Right cardiac atrium (tissue), 5 donors: ENCODE results near the gene PLPP4. TPM values are rescaled to one million over a fixed set of nuclear protein-coding genes. Genes with fewer than 3 reads are reported as not detected.

Source experiments
- ATAC-seq, 2 donors: fragments of 200-7000 bp; cut with Tn5 transposase; one replicate each; pipeline versions ENCODE4 v1.8.0 to v1.9.1; 2020; ENCODE audit warnings: moderate library complexity in 2 of 2, mild to moderate bottlenecking in 1 of 2
- DNase-seq, 3 donors: peaks; one replicate each; pipeline ENCODE4 v3.0.0-alpha.2; 2020
- H3K27ac ChIP-seq: one replicate; pipeline ENCODE4 v1.5.1; 2013; ENCODE audit warnings: mild to moderate bottlenecking, low read length, control low read depth, moderate library complexity
- H3K27me3 ChIP-seq: one replicate; pipeline ENCODE4 v1.6.1; 2013; ENCODE audit not compliant: control insufficient read depth, insufficient read depth
- H3K4me1 ChIP-seq: one replicate; pipeline ENCODE4 v1.6.1; 2013; ENCODE audit warnings: low read length; ENCODE audit not compliant: control insufficient read depth, insufficient read depth
- H3K4me3 ChIP-seq: one replicate; pipeline ENCODE4 v1.5.1; 2013; ENCODE audit warnings: low read length, control low read depth
- H3K9me3 ChIP-seq: one replicate; pipeline ENCODE4 v1.6.1; 2013; ENCODE audit warnings: low read length; ENCODE audit not compliant: control insufficient read depth
- WGBS: extraction: QIAGEN DNeasy Blood & Tissue Kit; methylation state at CpG from one replicate; pipeline ENCODE4 v1.1.7; 2013; 5-methylcytosine and 5-hydroxymethylcytosine counted together
- intact Hi-C, 4 donors: fragments of 100-400 bp; cut with DNase I; formaldehyde crosslinking; loops; one replicate each; pipeline versions ENCODE4 v1.11.0 to v1.14.0; 2022 to 2023
- polyA plus RNA-seq: library from polyadenylated mRNA; stranded (reverse); fragments of 200-250 nt; gene quantifications from one replicate; pipeline ENCODE4 v1.2.3, GENCODE V29; 2013
- total RNA-seq, 4 donors: library from RNA; stranded (reverse); fragmentation: NEBNext Ultra II Directional; extraction: Animal tissue kit (Norgen Biotek cat#: 25700); gene quantifications; one replicate each; pipeline ENCODE4 v1.2.1, GENCODE V29; 2021
- donor health status: healthy with polysubstance abuse.
- donor health status: DM: no; HTN: yes; CAD: no.
- donor health status: DM: no; HTN: no; CAD: no.
- donor health status: DM: no; HTN: yes; CAD: no; lungs with severe emphysema.
- donor health status: DM: yes; HTN: yes; CAD: no.

PLPP4 gene
- total and polyA plus RNA-seq, 5 donors, result 0.09 TPM; not detected in 4

DNA sequence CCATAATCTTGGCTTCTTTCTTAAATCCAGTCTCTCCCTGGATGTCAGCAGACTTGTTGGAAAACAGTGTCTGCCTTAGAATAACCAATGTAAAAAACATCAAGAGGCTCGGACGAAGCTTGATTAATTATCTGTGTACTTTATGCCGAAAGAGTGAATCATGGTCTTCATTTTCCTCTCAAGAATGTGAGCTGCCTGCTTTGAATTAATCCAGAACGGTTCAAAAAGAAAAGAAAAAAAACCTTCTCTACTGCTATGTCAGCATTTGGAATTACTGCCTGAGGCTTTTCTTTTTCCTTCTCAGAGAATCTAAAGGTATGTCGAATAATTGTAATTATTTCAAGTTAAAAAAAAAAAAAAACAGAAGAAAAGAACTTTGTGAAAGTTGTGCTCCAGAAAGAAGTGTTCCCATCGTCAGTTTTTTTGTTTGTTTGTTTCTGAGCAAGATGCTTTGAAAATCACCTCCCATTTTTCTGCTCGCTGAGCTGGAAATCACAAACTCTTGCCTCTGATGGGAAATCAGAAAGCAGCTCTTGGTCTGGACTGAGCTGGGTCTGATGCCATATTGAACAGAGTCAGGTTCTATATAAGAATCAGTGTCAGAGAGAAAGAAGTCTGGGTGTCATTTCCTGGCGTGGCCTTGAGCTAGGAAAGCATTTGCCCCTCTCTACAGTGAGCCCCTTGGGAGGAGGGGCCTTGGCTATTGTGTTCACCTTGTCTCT lies 20.2 kb downstream of the PLPP4 start:
- no peaks in the 10 kb centered on the region for H3K9me3 ChIP-seq
- ATAC-seq (no peak), DNase-seq (no peak)
- H3K4me1 ChIP-seq, result no peaks in the 10 kb centered on the region
- no peaks in the 10 kb centered on the region for H3K27me3 ChIP-seq
- intact Hi-C loops, result no loop called here
- H3K27ac ChIP-seq, result no peak overlapping the region
- H3K4me3 ChIP-seq, result no peak overlapping the region
- 47% methylated on average over 8 of the region's 8 CpGs for WGBS

DNA sequence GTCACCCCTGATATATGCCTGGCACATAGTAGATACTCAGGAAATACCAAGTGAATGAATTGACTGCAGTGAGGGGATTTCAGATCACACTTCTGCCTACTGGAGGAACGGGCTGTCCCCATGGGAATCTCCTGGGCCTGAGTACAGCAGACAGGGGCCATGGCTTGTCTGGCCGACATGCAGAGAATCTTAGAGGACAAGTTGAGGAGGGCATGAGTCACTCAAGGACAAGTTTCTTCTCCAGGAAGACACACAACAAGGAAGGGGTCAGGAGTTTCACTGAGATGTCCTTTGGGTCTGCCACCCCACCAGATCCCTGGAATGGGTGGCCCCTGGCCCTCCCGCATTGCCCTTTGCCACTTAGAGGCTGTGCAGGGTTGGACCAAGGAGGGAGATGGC lies 20.7 kb downstream of the PLPP4 start:
- H3K9me3 ChIP-seq, result no peaks in the 10 kb centered on the region
- no peaks in the 10 kb centered on the region for H3K4me1 ChIP-seq
- no peaks in the 10 kb centered on the region for H3K27me3 ChIP-seq
- intact Hi-C loops, result no loop called here
- no peak for ATAC-seq
- H3K4me3 ChIP-seq, result no peak overlapping the region
- 77% methylated on average over 3 of the region's 3 CpGs for WGBS
- no peak for DNase-seq
- no peak overlapping the region for H3K27ac ChIP-seq

DNA sequence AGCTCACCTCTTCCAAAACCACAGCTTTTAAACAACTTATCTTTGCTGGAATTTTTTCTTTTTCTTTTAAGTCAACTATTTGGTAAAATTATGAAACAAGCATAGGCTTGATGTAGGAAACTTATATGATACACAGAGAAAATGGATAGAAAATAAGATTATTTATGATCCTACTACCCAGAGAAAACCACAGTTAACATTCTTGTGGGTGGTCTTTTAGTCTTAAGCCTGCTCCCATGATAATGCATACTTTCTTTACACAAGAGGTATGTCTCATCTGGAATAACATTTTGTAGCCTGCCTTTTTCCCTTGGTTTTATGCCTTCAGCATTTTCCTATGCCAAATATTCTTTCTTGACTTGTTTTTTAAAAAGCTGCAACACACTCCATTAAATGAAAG lies 21.4 kb downstream of the PLPP4 start:
- no peak overlapping the region for H3K27ac ChIP-seq
- ATAC-seq, result no peak
- H3K4me1 ChIP-seq, result no peaks in the 10 kb centered on the region
- DNase-seq, result no peak
- no peaks in the 10 kb centered on the region for H3K27me3 ChIP-seq
- no peaks in the 10 kb centered on the region for H3K9me3 ChIP-seq
- no peak overlapping the region for H3K4me3 ChIP-seq
- intact Hi-C loops, result no loop called here

DNA sequence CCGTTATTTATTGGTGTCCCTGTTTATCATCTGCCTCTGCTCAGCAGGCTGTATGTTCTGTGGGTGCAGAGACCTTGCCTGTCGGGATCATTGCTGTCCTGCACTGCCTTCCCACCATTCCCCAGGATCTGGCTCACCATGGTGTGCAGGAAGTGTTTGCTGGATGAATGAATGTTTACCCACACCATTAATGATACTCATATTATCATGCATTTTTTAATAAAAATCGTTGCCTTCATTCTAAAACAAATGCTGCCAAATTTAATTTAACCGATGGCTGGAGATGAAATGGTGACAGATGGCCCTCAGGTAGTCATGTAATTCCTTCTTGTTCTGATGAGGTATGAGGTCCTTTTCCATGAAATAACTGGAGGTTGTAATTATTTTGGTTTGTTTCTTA lies 22.5 kb downstream of the PLPP4 start:
- ATAC-seq (no peak), DNase-seq (no peak)
- no peaks in the 10 kb centered on the region for H3K4me1 ChIP-seq
- H3K9me3 ChIP-seq, result no peaks in the 10 kb centered on the region
- H3K27ac ChIP-seq, result no peak overlapping the region
- intact Hi-C loops, result no loop called here
- no peak overlapping the region for H3K4me3 ChIP-seq
- WGBS, result 79% methylated on average over 4 of the region's 4 CpGs
- no peaks in the 10 kb centered on the region for H3K27me3 ChIP-seq

DNA sequence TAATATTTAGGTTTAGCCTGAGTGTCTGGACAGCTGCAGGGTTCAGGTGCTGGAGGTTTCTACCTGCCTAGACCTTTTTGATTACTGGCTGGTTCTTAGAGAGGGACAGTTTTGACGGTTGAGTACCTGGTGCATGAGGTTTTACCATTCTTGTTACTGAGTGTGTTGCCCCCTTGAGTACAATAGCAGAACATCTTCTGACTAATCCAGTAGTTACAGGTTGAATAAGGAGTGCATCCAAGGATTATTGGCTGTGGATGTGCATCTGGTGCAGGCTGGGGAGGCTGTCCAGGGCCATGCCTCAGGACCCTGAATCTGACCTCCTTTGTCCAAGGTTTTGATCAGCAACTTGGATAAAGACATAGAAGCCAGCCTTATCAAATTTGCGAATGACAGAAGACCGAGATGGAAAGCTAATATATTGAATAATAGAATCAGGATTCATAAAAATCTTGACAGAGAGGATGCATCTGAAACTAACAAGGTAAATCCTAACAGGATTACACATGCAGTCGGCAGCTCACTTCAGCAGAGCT lies 23.1 kb downstream of the PLPP4 start:
- no peak for ATAC-seq
- no peak overlapping the region for H3K4me3 ChIP-seq
- 76% methylated on average over 4 of the region's 4 CpGs for WGBS
- intact Hi-C loops, result no loop called here
- no peak for DNase-seq
- no peaks in the 10 kb centered on the region for H3K27me3 ChIP-seq
- H3K4me1 ChIP-seq, result no peaks in the 10 kb centered on the region
- no peak overlapping the region for H3K27ac ChIP-seq
- no peaks in the 10 kb centered on the region for H3K9me3 ChIP-seq

DNA sequence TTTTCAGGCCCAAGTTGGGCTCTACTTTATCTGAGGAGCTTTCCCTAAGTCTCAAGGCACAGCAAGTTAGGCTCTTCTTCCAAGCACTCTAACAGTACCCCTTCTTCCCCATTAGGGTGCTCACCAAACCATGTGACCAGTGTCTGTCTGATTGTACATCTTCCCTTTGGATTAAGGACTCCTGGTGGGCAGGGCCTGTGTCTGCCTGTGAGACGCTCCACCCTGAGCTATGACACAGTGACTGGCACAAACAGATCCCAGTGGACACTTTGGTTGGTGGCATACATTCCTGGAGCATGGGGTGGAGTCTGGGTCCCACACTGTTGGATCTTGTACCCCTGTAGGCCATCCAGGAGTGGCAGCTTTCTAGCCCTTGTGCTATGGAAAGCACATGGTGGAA lies 23.8 kb downstream of the PLPP4 start:
- 84% methylated on average over 1 of the region's 1 CpG for WGBS
- ATAC-seq, result no peak

DNA sequence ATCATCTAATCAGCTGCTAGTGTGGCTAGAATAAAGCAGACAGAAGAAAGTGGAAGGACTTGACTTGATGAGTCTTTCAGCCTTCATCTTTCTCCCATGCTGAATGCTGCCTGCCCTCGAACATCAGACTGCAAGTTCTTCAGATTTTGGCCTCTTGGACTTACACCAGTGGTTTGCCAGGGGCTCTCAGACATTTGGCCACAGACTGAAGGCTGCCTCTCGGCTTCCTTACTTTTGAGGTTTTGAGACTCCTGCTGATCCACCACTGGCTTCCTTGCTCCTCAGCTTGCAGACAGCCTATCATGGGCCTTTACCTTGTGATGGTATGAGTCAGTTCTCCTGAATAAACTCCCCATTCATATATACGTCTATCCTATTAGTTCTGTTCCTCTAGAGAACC lies 26.0 kb downstream of the PLPP4 start:
- Histone ChIP-seq H3K27ac (no peak overlapping the region), H3K4me1 (no peaks in the 10 kb centered on the region), H3K27me3 (no peaks in the 10 kb centered on the region), H3K4me3 (no peak overlapping the region), H3K9me3 (no peaks in the 10 kb centered on the region)
- intact Hi-C loops, result no loop called here
- no peak for ATAC-seq
- no peak for DNase-seq
- 74% methylated on average over 3 of the region's 3 CpGs for WGBS

More for the DNA sequence above, 23.8 kb downstream of the PLPP4 start:
- H3K9me3 ChIP-seq, result no peaks in the 10 kb centered on the region
- DNase-seq, result no peak
- H3K27ac ChIP-seq, result no peak overlapping the region
- no peaks in the 10 kb centered on the region for H3K4me1 ChIP-seq
- no peak overlapping the region for H3K4me3 ChIP-seq
- intact Hi-C loops, result no loop called here
- H3K27me3 ChIP-seq, result no peaks in the 10 kb centered on the region

DNA sequence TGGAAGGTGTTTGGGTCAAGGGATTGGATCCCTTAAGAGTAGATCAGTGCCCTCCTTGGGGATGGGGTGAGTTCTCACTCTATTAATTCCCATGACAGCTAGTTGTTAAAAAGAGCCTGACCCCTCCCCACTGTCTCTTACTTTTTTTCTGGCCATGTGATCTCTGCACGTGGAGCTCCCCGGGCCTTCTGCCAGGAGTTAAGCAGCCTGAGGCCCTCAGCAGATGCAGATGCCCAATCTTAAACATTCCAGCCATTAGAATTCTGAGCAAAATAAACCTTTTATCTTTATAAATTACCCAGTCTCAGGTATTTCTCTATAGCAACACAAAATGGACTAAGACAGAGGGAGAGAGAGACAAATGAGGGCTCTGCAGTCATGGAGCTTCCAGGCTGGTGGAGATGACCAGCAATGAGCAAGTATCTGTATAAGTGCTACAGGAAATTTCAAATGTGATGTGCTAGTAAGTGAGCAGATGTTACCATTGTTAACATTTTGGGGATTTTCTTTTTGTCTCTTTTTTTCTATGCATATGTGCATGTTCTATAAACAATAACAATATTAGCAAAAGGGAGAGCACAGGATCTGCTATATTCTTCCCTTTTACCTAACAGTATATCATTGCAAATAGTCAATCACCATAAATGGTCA lies 26.7 kb downstream of the PLPP4 start:
- Histone ChIP-seq H3K27me3 (no peaks in the 10 kb centered on the region), H3K27ac (no peak overlapping the region), H3K9me3 (no peaks in the 10 kb centered on the region), H3K4me1 (no peaks in the 10 kb centered on the region), H3K4me3 (no peak overlapping the region)
- 57% methylated on average over 2 of the region's 2 CpGs for WGBS
- intact Hi-C loops, result no loop called here
- ATAC-seq (no peak), DNase-seq (no peak)

DNA sequence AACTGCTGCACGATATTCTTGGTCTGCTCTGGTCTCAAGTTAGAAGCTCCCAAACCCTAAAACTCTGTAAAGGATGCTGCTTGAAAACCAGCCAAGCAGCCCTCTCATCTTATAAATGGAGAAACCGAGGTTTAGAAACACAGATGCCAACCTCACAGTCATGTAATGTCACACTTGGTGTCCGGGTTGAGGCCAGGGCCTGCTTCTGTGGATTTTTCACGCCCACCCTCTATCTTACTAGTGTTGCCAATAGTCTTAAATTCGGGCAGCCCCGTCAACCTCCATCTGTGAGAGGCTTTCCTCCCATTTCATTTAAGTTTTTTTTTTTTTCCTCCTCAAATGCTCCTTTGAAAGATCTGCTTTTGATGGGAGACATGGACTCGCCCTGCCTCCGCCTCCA lies 28.9 kb downstream of the PLPP4 start:
- intact Hi-C loops, result no loop called here
- 84% methylated on average over 8 of the region's 8 CpGs for WGBS
- no peak for ATAC-seq
- Histone ChIP-seq H3K27ac (no peak overlapping the region), H3K27me3 (no peaks in the 10 kb centered on the region), H3K4me1 (no peaks in the 10 kb centered on the region), H3K4me3 (no peak overlapping the region), H3K9me3 (no peaks in the 10 kb centered on the region)
- DNase-seq, result no peak

DNA sequence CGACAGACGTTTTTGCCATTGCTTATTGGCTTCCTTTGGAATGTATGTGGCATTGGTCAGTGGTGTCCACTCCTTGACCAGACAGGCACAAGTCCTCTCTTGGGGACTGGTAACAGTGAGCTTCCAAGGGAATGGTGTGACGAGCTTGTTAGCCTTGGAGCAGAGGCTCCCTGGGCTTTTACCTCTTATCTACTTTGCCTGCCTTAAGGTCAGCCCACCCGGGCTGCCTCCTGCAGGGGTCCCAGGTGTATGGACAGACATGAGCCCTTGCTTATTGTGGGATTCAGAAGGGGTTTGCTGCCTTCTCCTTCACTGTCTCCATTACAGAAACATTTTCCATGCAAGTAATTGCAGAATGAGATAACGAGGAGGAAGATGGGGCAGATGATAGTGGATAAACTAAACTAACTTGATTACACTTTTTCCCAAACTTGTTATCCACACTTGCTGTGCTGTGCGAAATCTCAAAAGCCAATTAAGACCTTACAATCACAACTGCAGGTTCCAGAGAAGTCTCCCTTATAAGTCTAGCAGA lies 29.7 kb downstream of the PLPP4 start:
- no peak overlapping the region for H3K27ac ChIP-seq
- H3K27me3 ChIP-seq, result no peaks in the 10 kb centered on the region
- ATAC-seq (no peak), DNase-seq (no peak)
- intact Hi-C loops, result no loop called here
- no peaks in the 10 kb centered on the region for H3K4me1 ChIP-seq
- no peaks in the 10 kb centered on the region for H3K9me3 ChIP-seq
- 50% methylated on average over 6 of the region's 6 CpGs for WGBS
- no peak overlapping the region for H3K4me3 ChIP-seq

DNA sequence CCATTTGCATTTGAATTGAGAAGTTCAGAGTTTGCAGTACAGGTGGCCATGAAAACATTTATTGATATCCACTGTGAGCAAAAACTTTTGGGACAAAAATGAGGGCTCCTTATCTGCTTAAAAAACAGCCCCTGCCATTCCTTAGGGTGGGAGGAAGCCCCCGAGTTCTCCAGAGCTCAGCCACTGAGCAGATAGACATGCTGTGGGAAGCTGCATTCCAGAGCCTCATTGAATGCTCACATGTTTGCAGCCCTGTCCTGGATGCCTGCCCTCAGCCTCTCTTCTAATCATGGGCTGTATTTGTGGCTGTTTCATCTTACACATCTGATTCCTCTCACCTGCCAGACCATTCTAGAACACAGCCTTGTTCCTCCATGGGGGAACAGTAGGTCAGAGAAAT lies 33.3 kb downstream of the PLPP4 start:
- intact Hi-C loops, result no loop called here
- WGBS, result 31% methylated on average over 1 of the region's 1 CpG
- ATAC-seq (no peak), DNase-seq (no peak)
- H3K4me1 ChIP-seq, result no peaks in the 10 kb centered on the region
- no peaks in the 10 kb centered on the region for H3K27me3 ChIP-seq
- H3K27ac ChIP-seq, result no peak overlapping the region
- H3K4me3 ChIP-seq, result no peak overlapping the region
- no peaks in the 10 kb centered on the region for H3K9me3 ChIP-seq
